ENCODE measurements around the gene C3orf62.
A peak's percentile ranks its signal among the peaks of the same experiment; 100 is the strongest.

C3orf62 gene

DNA sequence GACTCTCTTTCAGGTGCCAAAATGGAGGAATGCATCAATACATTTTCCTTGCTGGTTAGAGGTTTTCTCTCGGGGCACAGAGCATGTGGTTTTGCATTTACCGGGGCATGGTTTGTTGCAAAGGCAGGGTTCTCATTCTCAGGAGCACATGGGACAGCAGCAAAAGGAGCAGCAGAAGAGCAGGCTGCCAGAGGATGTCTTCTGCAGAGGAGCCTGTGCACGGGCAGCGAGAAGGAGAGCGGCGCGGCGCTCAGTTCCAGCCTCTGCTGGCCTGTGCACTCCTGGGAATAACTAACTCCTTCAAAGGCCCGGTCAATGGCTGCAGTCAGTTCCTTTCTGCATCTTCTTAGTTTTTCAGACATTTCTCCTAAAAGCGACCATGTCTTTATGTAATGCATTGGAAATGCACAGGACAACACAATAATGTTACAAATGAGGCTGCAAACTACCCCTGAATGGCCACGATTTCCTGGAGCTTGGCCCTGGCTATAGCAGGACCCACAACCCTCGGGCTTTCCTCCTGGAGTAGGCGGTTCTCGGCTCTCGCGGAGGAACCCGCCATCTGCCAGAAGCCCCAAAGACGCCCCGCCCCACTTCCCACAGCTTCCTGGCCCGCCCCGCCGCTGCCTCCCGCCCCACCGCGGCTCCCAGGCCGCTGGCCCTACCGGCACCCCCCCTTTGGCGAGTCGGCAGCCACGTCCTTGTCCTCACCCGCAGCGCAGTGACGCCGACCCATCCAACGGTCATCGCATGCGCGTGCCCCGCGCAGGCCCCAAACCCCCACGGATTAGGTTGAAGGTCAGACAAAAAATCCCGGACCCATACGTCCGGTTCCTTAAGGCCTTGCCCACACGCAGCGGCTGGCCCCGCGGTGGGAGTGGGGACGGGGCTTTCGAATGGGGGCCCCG is at the start of gene C3orf62:
Gene C3orf62, minus strand, starts transcription at position 758 of the 908 bp plus-strand sequence. Its CDS starts 360 bp downstream, at position 398.
- H3K9ac ChIP-seq (ENCODE audit: low read length in 5 of 5), result peak within 1 kb of the TSS; percentile 69 to 90 (median 80)
- H3K27me3 ChIP-seq (ENCODE audit: control insufficient read depth in 5 of 5, insufficient read depth in 4 of 5, low read length in 5 of 5), result no peaks in the 10 kb centered on the region
- H3K9me3 ChIP-seq (ENCODE audit: control insufficient read depth in 5 of 5, low read length in 5 of 5), result no peaks in the 10 kb centered on the region
- peak within 1 kb of the TSS; percentile 98 for H3K27ac ChIP-seq (ENCODE audit: low read depth, low read length)
- peaks cover 12 to 40% (median 39%) of the 10 kb centered on the region in 5 donors for H3K4me1 ChIP-seq (ENCODE audit: control insufficient read depth in 5 of 5, insufficient read depth in 5 of 5, low read length in 5 of 5)
- H3K36me3 ChIP-seq (ENCODE audit: control insufficient read depth in 5 of 5, insufficient read depth in 5 of 5, low read length in 5 of 5), result peaks cover 0 to 19% (median 11%) of the 10 kb centered on the region in 5 donors
- peak within 1 kb of the TSS; percentile 49 to 79 (median 67) for H3K4me3 ChIP-seq (ENCODE audit: low read depth in 1 of 5, low read length in 5 of 5)

DNA sequence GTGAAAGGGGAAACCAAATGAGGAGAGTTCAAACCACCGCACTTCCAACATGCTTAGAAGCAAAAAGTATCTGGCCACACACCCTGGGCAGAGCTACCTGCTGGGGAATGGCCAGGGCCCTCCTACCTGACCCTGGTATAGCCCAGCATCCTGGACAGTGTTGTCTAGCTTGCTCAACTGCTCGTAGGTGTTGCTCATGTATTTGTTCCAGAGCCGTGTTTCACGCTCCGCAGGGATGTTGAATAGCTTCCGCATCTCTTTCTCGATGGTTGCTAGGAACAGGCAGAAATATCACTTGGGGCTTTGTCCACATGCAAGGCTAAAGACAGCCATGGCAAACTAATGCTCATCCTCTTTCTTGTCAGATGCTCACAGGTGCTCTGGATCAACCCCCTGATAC is 47.7 kb upstream of the C3orf62 start:
- Histone ChIP-seq H3K4me3 (ENCODE audit: low read depth in 1 of 5, low read length in 5 of 5) (no peak overlapping the region), H3K9me3 (ENCODE audit: control insufficient read depth in 5 of 5, low read length in 5 of 5) (no peaks in the 10 kb centered on the region), H3K4me1 (ENCODE audit: control insufficient read depth in 5 of 5, insufficient read depth in 5 of 5, low read length in 5 of 5) (no peaks in the 10 kb centered on the region), H3K36me3 (ENCODE audit: control insufficient read depth in 5 of 5, insufficient read depth in 5 of 5, low read length in 5 of 5) (peaks cover 24 to 81% (median 71%) of the 10 kb centered on the region in 5 donors), H3K27ac (ENCODE audit: low read depth, low read length) (no peak overlapping the region), H3K27me3 (ENCODE audit: control insufficient read depth in 5 of 5, insufficient read depth in 4 of 5, low read length in 5 of 5) (no peaks in the 10 kb centered on the region), H3K9ac (ENCODE audit: low read length in 5 of 5) (no peak overlapping the region)

DNA sequence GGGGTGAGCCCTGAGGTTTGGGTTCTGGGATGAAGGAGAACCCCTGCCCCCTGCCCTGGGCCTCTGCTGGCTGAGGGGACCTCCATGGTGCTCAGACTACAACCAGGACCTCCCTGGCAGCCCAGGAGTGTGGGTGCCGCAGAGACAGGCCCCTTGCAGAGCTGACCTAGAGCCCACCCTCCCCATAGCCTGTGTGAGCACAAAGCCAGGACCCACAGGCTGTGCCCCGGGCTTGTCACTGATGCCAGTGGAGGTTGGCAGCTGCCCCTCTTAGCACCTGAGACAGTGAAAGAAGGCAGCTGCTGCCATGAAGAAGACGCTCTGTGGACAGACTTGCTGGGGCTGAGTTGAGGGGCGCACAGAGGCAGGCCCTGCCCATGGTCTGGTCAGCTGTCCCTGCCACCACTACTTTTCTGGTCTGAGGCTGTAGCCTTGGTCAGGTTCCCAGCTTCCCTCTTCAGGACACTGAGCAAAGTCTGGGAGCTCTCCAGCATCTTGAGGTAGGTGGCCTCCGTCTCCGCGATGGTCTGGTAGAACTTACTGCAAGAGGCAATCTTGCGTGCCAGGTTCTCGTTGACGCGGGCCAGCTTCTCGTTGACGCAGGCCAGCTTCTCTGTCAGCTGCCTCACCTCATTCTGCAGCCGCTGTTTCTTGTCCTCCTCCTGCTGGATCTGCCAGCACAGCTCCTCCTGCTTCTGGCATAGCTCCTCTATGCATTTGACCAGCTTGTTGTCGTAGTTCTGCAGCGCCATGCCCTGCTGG is 39.8 kb upstream of the C3orf62 start:
- H3K9me3 ChIP-seq (ENCODE audit: control insufficient read depth in 5 of 5, low read length in 5 of 5), result no peaks in the 10 kb centered on the region
- H3K4me1 ChIP-seq (ENCODE audit: control insufficient read depth in 5 of 5, insufficient read depth in 5 of 5, low read length in 5 of 5), result peaks cover 0 to 5% (median 0%) of the 10 kb centered on the region in 5 donors
- no peak overlapping the region for H3K27ac ChIP-seq (ENCODE audit: low read depth, low read length)
- no peak overlapping the region for H3K9ac ChIP-seq (ENCODE audit: low read length in 5 of 5)
- no peak overlapping the region for H3K4me3 ChIP-seq (ENCODE audit: low read depth in 1 of 5, low read length in 5 of 5)
- peaks cover 11 to 83% (median 48%) of the 10 kb centered on the region in 5 donors for H3K36me3 ChIP-seq (ENCODE audit: control insufficient read depth in 5 of 5, insufficient read depth in 5 of 5, low read length in 5 of 5)
- no peaks in the 10 kb centered on the region for H3K27me3 ChIP-seq (ENCODE audit: control insufficient read depth in 5 of 5, insufficient read depth in 4 of 5, low read length in 5 of 5)

DNA sequence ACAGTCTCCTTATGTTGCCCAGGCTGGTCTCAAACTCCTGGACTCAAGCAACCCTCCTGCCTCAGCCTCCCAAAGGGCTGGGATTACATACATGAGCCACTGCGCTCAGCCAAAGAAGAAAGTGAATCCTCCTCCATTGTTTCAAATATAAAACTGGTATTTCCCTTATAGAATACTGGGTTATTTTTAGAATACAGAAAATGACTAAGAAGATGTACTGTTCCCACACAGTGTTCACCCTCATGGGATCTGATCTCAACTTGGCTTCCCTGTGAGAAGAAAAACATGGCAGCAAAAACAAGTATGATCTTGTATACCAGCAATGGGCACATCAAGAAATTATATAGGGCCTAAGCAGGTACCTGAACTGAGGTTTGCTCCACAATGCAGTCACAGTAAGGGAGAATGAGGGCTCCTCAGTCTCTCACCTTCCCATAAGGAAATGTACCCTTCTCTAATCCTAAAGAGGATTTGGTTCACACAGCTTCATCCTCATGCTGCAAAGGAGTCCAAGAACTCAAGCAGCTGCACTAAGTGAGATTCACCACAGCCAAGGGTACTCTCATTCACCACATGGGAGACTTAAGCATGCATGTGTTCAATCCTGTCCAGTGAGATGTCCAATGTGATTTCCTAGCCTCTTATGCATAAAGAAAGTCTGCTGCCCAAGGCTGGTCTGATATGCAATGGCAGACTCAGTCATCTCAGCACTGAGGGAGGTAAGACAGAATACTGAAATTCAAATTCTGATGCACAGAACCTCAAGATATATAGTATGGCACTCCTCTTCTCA is 37.1 kb upstream of the C3orf62 start:
- Histone ChIP-seq H3K9ac (ENCODE audit: low read length in 5 of 5) (peak overlapping the region in 1 of 5 donors; percentile 20), H3K27me3 (ENCODE audit: control insufficient read depth in 5 of 5, insufficient read depth in 4 of 5, low read length in 5 of 5) (no peaks in the 10 kb centered on the region), H3K9me3 (ENCODE audit: control insufficient read depth in 5 of 5, low read length in 5 of 5) (no peaks in the 10 kb centered on the region), H3K36me3 (ENCODE audit: control insufficient read depth in 5 of 5, insufficient read depth in 5 of 5, low read length in 5 of 5) (peaks cover 5 to 77% (median 49%) of the 10 kb centered on the region in 5 donors), H3K27ac (ENCODE audit: low read depth, low read length) (no peak overlapping the region), H3K4me3 (ENCODE audit: low read depth in 1 of 5, low read length in 5 of 5) (no peak overlapping the region), H3K4me1 (ENCODE audit: control insufficient read depth in 5 of 5, insufficient read depth in 5 of 5, low read length in 5 of 5) (peaks cover 0 to 5% (median 0%) of the 10 kb centered on the region in 5 donors)

DNA sequence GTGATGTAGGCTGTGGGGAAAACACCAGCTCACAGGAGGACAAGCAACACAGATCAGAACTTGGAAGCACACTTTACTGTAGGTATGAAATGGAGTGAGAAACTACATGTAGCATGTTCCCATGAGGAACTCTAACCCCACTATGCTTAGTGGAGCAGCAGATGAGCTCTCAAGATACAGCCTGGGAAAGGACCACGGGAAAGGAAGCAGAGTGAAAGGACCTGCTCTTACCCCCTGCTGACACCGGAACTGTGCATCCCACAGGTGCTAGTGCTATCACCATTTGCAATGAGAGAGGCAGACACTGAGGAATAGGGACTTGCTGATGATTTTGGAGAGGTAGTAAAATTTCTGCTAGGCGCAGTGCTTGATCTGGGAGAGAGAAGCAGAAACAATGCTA is 34.3 kb upstream of the C3orf62 start:
- Histone ChIP-seq H3K27me3 (ENCODE audit: control insufficient read depth in 5 of 5, insufficient read depth in 4 of 5, low read length in 5 of 5) (no peaks in the 10 kb centered on the region), H3K36me3 (ENCODE audit: control insufficient read depth in 5 of 5, insufficient read depth in 5 of 5, low read length in 5 of 5) (peaks cover 4 to 72% (median 48%) of the 10 kb centered on the region in 5 donors), H3K9ac (ENCODE audit: low read length in 5 of 5) (no peak overlapping the region), H3K9me3 (ENCODE audit: control insufficient read depth in 5 of 5, low read length in 5 of 5) (no peaks in the 10 kb centered on the region), H3K27ac (ENCODE audit: low read depth, low read length) (no peak overlapping the region), H3K4me3 (ENCODE audit: low read depth in 1 of 5, low read length in 5 of 5) (no peak overlapping the region), H3K4me1 (ENCODE audit: control insufficient read depth in 5 of 5, insufficient read depth in 5 of 5, low read length in 5 of 5) (peaks cover 0 to 8% (median 2%) of the 10 kb centered on the region in 5 donors)

DNA sequence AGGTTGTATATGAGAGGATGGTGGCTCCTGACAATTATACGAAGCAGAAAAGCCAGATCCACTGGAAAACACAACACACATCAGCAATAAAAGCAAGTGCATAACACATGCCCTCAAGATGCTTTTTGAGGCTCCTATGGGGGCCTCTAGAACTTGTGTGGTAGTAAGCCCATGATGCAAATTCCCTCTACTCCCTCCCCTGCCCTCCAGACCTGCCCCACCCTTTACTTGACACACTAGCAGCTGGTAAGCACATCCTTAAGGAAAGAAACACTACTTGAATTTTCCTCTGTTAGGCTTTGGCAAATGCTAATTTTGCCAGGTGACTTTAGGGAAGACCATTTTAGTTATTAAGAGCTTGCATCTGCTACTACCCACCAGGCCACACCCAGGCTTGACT is 33.6 kb upstream of the C3orf62 start:
- Histone ChIP-seq H3K9me3 (ENCODE audit: control insufficient read depth in 5 of 5, low read length in 5 of 5) (no peaks in the 10 kb centered on the region), H3K36me3 (ENCODE audit: control insufficient read depth in 5 of 5, insufficient read depth in 5 of 5, low read length in 5 of 5) (peaks cover 5 to 72% (median 48%) of the 10 kb centered on the region in 5 donors), H3K4me3 (ENCODE audit: low read depth in 1 of 5, low read length in 5 of 5) (no peak overlapping the region), H3K27me3 (ENCODE audit: control insufficient read depth in 5 of 5, insufficient read depth in 4 of 5, low read length in 5 of 5) (no peaks in the 10 kb centered on the region), H3K9ac (ENCODE audit: low read length in 5 of 5) (no peak overlapping the region), H3K27ac (ENCODE audit: low read depth, low read length) (no peak overlapping the region), H3K4me1 (ENCODE audit: control insufficient read depth in 5 of 5, insufficient read depth in 5 of 5, low read length in 5 of 5) (peaks cover 0 to 8% (median 2%) of the 10 kb centered on the region in 5 donors)

DNA sequence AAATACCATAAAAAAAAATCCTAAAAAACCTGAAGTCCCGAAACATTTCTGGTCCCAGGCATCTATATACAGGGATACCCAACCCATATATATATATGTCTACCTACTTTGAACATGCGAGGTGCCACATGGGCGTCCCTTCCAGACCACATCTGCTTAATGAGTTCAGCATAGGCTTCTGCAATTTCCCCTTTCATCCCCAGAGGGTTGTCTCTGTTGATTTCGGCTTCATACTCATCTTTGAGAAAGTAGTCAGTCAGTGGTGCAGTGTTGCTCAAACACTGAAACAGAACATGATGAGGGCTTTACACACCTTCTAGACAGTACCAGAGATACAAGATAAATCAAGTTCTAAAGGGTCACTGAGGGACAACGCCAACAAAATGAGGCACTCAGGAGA is 28.6 kb upstream of the C3orf62 start:
- Histone ChIP-seq H3K4me1 (ENCODE audit: control insufficient read depth in 5 of 5, insufficient read depth in 5 of 5, low read length in 5 of 5) (peaks cover 0 to 14% (median 0%) of the 10 kb centered on the region in 5 donors), H3K9me3 (ENCODE audit: control insufficient read depth in 5 of 5, low read length in 5 of 5) (no peaks in the 10 kb centered on the region), H3K36me3 (ENCODE audit: control insufficient read depth in 5 of 5, insufficient read depth in 5 of 5, low read length in 5 of 5) (peaks cover 11 to 85% (median 60%) of the 10 kb centered on the region in 5 donors), H3K27me3 (ENCODE audit: control insufficient read depth in 5 of 5, insufficient read depth in 4 of 5, low read length in 5 of 5) (no peaks in the 10 kb centered on the region), H3K27ac (ENCODE audit: low read depth, low read length) (no peak overlapping the region), H3K9ac (ENCODE audit: low read length in 5 of 5) (no peak overlapping the region), H3K4me3 (ENCODE audit: low read depth in 1 of 5, low read length in 5 of 5) (no peak overlapping the region)

DNA sequence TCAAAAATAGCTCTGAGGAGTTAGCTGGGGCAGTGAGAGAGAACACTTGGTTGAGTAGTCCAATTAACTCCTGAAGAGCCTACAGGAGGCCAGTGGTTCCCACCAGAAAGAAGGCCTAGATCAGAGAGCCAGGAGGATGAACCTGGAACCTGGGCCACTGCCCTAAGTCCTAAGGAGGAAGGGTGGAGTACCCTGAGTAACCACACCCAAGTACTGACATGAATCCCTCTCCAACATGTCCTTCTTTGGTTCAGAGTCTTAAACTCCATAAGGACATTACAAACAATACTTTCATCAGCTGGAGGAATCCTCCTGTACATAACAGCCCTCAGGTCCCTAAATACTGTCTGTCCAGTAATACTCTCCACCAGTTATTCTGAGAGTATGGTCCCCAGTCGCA is 25.6 kb upstream of the C3orf62 start:
- Histone ChIP-seq H3K9me3 (ENCODE audit: control insufficient read depth in 5 of 5, low read length in 5 of 5) (no peaks in the 10 kb centered on the region), H3K36me3 (ENCODE audit: control insufficient read depth in 5 of 5, insufficient read depth in 5 of 5, low read length in 5 of 5) (peaks cover 7 to 86% (median 63%) of the 10 kb centered on the region in 5 donors), H3K27me3 (ENCODE audit: control insufficient read depth in 5 of 5, insufficient read depth in 4 of 5, low read length in 5 of 5) (no peaks in the 10 kb centered on the region), H3K4me1 (ENCODE audit: control insufficient read depth in 5 of 5, insufficient read depth in 5 of 5, low read length in 5 of 5) (peaks cover 0 to 10% (median 2%) of the 10 kb centered on the region in 5 donors), H3K9ac (ENCODE audit: low read length in 5 of 5) (peak overlapping the region in 1 of 5 donors; percentile 25), H3K27ac (ENCODE audit: low read depth, low read length) (no peak overlapping the region), H3K4me3 (ENCODE audit: low read depth in 1 of 5, low read length in 5 of 5) (no peak overlapping the region)

DNA sequence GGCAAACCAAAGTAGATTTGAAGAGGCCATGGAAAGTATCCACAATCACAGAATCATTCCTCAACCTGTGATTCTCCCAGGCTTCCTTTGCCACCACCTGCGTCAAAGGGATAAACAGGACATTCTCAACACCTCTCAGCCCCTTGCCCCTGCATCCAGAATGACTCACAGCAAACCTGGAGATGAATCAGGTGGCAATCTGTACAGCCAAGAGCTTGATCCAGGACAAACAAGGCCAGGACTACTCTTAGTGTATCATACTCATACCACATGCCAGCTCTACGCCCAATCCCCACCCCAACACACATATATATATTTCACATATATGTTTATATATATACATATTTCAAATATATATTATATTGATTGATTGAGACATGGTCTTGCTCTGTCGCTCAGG is 23.6 kb upstream of the C3orf62 start:
- no peak overlapping the region for H3K4me3 ChIP-seq (ENCODE audit: low read depth in 1 of 5, low read length in 5 of 5)
- H3K9ac ChIP-seq (ENCODE audit: low read length in 5 of 5), result no peak overlapping the region
- H3K4me1 ChIP-seq (ENCODE audit: control insufficient read depth in 5 of 5, insufficient read depth in 5 of 5, low read length in 5 of 5), result peaks cover 6 to 19% (median 15%) of the 10 kb centered on the region in 5 donors
- H3K36me3 ChIP-seq (ENCODE audit: control insufficient read depth in 5 of 5, insufficient read depth in 5 of 5, low read length in 5 of 5), result peaks cover 8 to 85% (median 65%) of the 10 kb centered on the region in 5 donors
- H3K9me3 ChIP-seq (ENCODE audit: control insufficient read depth in 5 of 5, low read length in 5 of 5), result no peaks in the 10 kb centered on the region
- H3K27ac ChIP-seq (ENCODE audit: low read depth, low read length), result no peak overlapping the region
- H3K27me3 ChIP-seq (ENCODE audit: control insufficient read depth in 5 of 5, insufficient read depth in 4 of 5, low read length in 5 of 5), result no peaks in the 10 kb centered on the region
